Endothelial cell of umbilical vein (primary cell): ENCODE data around the gene HIKESHI.

Experiments used
- EZH2 ChIP-seq: IDR thresholded peaks from 2 replicates; pipeline ENCODE4 v1.6.1; 2012; ENCODE audit warnings: borderline replicate concordance, low read depth, mild to moderate bottlenecking, moderate library complexity, low read length, inconsistent platforms; ENCODE audit not compliant: severe bottlenecking
- FOS ChIP-seq: IDR thresholded peaks from 2 replicates; pipeline ENCODE4 v1.6.1; 2011; ENCODE audit warnings: mild to moderate bottlenecking, low read length, moderate library complexity, borderline replicate concordance; ENCODE audit not compliant: insufficient read depth
- JUN ChIP-seq: IDR thresholded peaks from 2 replicates; pipeline ENCODE4 v1.6.1; 2011; ENCODE audit warnings: borderline replicate concordance, low read depth; ENCODE audit not compliant: insufficient read length, insufficient read depth
- MYC ChIP-seq: IDR thresholded peaks from one replicate; pipeline ENCODE4 v1.6.1; 2011; ENCODE audit warnings: mild to moderate bottlenecking, low read depth, low read length
- POLR2A ChIP-seq: IDR thresholded peaks from 2 replicates; pipeline ENCODE4 v1.6.1; 2012; ENCODE audit warnings: low read depth, mild to moderate bottlenecking, control low read depth, low read length
- POLR2AphosphoS5 ChIP-seq: IDR thresholded peaks from 2 replicates; pipeline ENCODE4 v1.6.1; 2012; ENCODE audit warnings: low read depth, mild to moderate bottlenecking, control low read depth, low read length, moderate library complexity; ENCODE audit not compliant: insufficient read depth
- TF ChIP-seq, protein P1 (sequence below), 2 donors: IDR thresholded peaks; 1 replicate in 1 of 2; 2 replicates in 1 of 2; pipeline ENCODE4 v1.5.1; 2011; ENCODE audit warnings: low read length in 2 of 2, mild to moderate bottlenecking in 2 of 2, moderate library complexity in 2 of 2, control low read depth in 1 of 2, inconsistent platforms in 1 of 2, low read depth in 1 of 2; ENCODE audit not compliant: insufficient read depth in 1 of 2; ENCODE audit errors: extremely low read depth in 1 of 2
- TF ChIP-seq, protein P2 (sequence below): IDR thresholded peaks from 2 replicates; pipeline ENCODE4 v1.6.1; 2011; ENCODE audit not compliant: insufficient read depth, insufficient read length

DNA sequence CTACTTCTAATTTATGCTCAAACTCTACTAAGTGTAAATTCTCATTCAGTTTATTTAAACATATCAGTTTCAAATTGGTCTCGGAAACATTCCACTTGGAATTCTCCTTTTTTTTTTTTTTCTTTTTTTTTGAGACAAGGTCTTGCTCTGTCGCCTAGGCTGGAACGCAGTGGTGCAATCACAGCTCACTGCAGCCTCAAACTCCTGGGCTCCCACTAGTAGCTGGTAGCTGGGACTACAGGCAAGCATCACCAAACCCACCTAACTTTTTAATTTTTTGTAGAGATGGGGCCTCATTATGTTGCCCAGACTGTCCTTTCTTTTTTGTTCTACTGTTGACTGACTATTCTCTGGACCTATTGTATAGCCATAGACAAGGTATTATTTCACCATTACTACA is 39.3 kb downstream of the HIKESHI start:
- TF ChIP-seq, protein P1, sequence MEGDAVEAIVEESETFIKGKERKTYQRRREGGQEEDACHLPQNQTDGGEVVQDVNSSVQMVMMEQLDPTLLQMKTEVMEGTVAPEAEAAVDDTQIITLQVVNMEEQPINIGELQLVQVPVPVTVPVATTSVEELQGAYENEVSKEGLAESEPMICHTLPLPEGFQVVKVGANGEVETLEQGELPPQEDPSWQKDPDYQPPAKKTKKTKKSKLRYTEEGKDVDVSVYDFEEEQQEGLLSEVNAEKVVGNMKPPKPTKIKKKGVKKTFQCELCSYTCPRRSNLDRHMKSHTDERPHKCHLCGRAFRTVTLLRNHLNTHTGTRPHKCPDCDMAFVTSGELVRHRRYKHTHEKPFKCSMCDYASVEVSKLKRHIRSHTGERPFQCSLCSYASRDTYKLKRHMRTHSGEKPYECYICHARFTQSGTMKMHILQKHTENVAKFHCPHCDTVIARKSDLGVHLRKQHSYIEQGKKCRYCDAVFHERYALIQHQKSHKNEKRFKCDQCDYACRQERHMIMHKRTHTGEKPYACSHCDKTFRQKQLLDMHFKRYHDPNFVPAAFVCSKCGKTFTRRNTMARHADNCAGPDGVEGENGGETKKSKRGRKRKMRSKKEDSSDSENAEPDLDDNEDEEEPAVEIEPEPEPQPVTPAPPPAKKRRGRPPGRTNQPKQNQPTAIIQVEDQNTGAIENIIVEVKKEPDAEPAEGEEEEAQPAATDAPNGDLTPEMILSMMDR (IDR thresholded peaks at IDR 0.05; ENCODE audit: extremely low read depth in 1 of 2, insufficient read depth in 1 of 2, low read depth in 1 of 2, low read length in 2 of 2), result no peak
- TF ChIP-seq, protein P2, sequence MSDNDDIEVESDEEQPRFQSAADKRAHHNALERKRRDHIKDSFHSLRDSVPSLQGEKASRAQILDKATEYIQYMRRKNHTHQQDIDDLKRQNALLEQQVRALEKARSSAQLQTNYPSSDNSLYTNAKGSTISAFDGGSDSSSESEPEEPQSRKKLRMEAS, result no peak
- TF ChIP-seq POLR2AphosphoS5 (no peak), EZH2 (no peak), POLR2A (no peak), MYC (no peak), JUN (no peak), FOS (no peak)
